Bronchial epithelial cell (primary cell): ENCODE results near the gene MYH3. TPM values are rescaled to one million over a fixed set of nuclear protein-coding genes. Genes with fewer than 3 reads are reported as not detected.

ENCODE experiments used
- DNase-seq: peaks from one replicate; pipeline ENCODE4 v3.0.0-alpha.2; 2010; ENCODE audit warnings: low read depth
- FAIRE-seq: peaks from 2 replicates; lab custom pipeline; 2011; peaks lifted over from hg19 to GRCh38; lab: Jason Lieb, UNC
- H3K27me3 ChIP-seq: 2 replicates; pipeline ENCODE4 v1.5.1; 2011; ENCODE audit warnings: low read length; ENCODE audit not compliant: control insufficient read depth, insufficient read depth
- H3K36me3 ChIP-seq: 2 replicates; pipeline ENCODE4 v1.5.1; 2011; ENCODE audit warnings: low read length; ENCODE audit not compliant: control insufficient read depth, insufficient read depth
- H3K4me3 ChIP-seq: 2 replicates; pipeline ENCODE4 v1.5.1; 2011; ENCODE audit warnings: mild to moderate bottlenecking, low read depth, low read length, control low read depth
- total RNA-seq: library from RNA; depleted of rRNA; stranded (reverse); fragments of >200 nt; gene quantifications from 2 replicates; pipeline ENCODE4 v1.2.1, GENCODE V29; 2014
- TF ChIP-seq, protein P1 (sequence below): IDR thresholded peaks from 2 replicates; pipeline ENCODE4 v1.5.1; 2011; ENCODE audit warnings: mild to moderate bottlenecking, moderate library complexity, low read length, control low read depth, inconsistent platforms; ENCODE audit not compliant: insufficient read depth, severe bottlenecking

MYH3 gene
- total RNA-seq, 1 donor from 2014 or later, result 1.1 TPM

DNA sequence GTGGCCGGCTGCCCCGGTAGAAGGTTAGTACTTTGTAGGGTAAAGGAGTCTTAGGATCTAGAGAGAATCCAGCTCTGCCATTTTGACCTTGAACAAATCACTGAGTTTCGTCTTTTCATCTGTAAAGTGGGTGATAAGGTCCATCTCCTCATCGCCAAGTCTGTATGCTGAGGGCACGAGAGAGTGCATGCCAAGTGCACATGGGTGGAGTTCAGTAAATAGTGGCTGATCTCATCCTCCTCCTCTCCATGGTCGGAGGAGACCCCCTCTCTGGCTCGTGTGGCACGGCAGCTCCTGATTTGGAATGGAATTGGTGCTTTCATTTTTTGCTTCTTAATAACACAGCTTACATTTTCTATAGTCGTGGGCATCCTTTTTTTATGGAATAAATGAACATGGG, 30.7 kb downstream of the MYH3 start:
- Histone ChIP-seq H3K27me3 (no peaks in the 10 kb centered on the region), H3K36me3 (peaks cover 2% of the 10 kb centered on the region), H3K4me3 (no peak overlapping the region)
- DNase-seq (no peak), FAIRE-seq (no peak)
- TF ChIP-seq, protein P1, sequence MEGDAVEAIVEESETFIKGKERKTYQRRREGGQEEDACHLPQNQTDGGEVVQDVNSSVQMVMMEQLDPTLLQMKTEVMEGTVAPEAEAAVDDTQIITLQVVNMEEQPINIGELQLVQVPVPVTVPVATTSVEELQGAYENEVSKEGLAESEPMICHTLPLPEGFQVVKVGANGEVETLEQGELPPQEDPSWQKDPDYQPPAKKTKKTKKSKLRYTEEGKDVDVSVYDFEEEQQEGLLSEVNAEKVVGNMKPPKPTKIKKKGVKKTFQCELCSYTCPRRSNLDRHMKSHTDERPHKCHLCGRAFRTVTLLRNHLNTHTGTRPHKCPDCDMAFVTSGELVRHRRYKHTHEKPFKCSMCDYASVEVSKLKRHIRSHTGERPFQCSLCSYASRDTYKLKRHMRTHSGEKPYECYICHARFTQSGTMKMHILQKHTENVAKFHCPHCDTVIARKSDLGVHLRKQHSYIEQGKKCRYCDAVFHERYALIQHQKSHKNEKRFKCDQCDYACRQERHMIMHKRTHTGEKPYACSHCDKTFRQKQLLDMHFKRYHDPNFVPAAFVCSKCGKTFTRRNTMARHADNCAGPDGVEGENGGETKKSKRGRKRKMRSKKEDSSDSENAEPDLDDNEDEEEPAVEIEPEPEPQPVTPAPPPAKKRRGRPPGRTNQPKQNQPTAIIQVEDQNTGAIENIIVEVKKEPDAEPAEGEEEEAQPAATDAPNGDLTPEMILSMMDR, result no peak

DNA sequence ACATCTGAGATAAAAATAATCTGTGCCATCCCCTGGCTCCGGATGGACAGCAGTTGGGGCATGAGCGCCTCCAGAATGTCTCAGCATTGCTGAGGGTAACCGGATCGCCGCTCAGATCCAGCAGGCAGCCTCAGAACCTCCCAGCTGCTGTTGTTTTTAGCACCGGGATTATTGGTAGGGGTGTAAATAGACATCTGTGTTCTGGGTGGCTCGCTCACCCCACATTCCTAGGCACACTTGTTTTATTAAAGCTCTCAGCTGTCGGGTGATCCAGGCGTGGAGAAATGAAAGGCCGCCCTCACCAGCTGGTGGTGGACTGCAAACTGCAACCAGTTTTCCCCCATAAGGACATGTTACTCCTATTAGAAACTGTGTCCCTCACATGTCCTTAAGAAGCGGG, 32.1 kb downstream of the MYH3 start:
- no peak overlapping the region for H3K4me3 ChIP-seq
- no peak for DNase-seq
- no peak for FAIRE-seq
- peaks cover 2% of the 10 kb centered on the region for H3K36me3 ChIP-seq
- H3K27me3 ChIP-seq, result no peaks in the 10 kb centered on the region
- TF ChIP-seq, protein P1, result no peak

DNA sequence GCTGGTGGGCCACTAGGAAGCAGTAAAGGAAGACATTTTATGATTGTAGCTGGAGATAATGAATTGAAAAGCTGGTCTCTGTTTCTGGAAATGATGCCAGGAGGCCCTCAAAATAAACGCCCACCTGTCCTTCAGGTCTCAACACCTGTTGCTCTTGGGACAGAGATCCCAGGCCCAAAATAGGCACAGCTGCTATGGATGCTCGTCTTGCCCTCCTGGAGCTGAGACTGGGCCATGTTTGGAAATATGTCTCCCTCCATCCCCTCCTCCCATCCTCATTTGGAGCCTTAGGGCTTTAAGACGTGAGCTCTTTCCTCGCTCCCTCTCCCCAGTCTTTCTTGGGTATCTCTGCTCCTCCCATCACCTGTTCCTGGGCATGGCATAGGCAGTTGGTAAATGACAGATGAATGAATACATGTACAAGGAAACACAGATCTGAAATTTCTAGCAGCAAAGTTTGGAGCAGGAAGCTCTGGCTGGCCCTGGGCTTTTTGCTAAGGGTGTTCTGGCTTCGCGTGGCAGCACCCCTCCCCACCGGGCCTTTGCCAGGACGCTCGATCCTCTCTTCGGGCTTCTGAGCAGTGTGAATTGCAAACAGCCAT, 33.3 kb downstream of the MYH3 start:
- Histone ChIP-seq H3K27me3 (no peaks in the 10 kb centered on the region), H3K4me3 (no peak overlapping the region), H3K36me3 (no peaks in the 10 kb centered on the region)
- DNase-seq (peak; percentile 23), FAIRE-seq (peak; percentile 13)
- TF ChIP-seq, protein P1, result no peak

DNA sequence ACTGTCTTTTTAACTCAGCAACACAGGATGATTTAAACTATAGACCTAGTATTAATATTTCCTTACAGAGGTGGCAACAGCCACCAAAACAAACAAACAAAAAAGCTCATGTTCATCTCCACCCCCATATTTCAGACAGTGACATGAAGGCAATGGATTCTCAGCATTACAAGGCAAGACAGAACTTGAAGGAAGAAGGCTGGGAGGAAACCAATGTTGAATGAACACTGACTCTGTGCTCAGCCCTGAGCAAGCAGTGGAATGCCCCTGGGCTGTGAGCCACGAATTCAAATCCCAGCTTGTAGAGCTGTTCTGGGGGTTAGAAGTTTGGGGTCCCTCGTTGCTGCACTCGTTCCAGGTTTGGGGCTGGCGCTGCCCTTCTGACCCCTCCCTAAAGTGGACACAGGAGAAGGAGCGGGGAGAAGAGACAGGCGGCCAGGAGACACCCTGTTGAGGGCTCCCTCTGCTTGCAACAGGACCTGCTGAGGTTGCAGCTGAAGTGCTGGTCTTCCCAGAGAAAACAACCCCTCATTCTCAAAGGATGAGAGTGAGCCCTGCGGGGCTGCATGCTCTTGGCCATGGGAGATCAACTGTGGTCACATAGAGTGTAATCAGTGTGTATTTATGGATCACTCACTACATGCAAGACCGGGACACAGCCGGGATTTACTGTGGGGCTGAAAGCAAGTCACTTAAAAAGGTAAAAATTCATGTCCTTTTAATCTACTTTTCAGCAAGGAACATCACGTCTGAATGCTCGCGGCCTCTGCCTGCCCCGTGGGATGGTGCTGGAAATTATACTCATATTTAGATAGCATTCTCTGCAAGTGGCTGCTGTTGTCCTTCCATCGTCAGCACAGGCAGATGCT, 34.3 kb downstream of the MYH3 start:
- FAIRE-seq (peak; percentile 97), DNase-seq (peak; percentile 98)
- Histone ChIP-seq H3K27me3 (no peaks in the 10 kb centered on the region), H3K4me3 (peak overlapping the region; percentile 17), H3K36me3 (no peaks in the 10 kb centered on the region)
- TF ChIP-seq, protein P1, result no peak

DNA sequence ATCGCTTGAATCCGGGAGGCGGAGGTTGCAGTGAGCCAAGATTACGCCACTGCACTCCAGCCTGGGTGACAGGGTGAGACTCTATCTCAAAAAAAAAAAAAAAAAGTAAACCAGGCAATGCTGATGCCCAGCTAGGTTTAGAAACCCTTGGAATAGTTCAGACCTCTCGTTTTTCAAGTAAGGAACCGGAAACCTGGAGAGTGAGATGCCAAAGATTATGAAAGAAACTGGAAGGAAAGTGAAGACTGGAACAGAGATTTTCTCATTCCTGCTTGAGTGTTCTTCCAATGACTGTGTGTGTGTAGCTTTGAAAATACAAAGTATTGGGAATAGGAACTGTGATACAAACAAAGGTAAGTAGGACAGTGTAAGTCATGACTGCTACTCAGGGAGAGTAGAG, 35.7 kb downstream of the MYH3 start:
- TF ChIP-seq, protein P1, result no peak
- Histone ChIP-seq H3K36me3 (no peaks in the 10 kb centered on the region), H3K4me3 (no peak overlapping the region), H3K27me3 (no peaks in the 10 kb centered on the region)
- DNase-seq, result peak; percentile 36
- FAIRE-seq, result no peak
